ENCODE data around the gene TFF2. TPM values are rescaled to one million over a fixed set of nuclear protein-coding genes. Genes with fewer than 3 reads are reported as not detected.

The TFF2 gene, protein sequence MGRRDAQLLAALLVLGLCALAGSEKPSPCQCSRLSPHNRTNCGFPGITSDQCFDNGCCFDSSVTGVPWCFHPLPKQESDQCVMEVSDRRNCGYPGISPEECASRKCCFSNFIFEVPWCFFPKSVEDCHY
- not detected in 3 replicates for polyA plus RNA-seq
- not detected for polyA plus RNA-seq (2011; ENCODE audit: low read depth)
- polyA plus RNA-seq (2011; cell fraction: cytosol; rRNA removed) = not detected in 2 replicates
- not detected in 2 replicates for polyA plus RNA-seq (2011; cell fraction: nucleus; rRNA removed)
- not detected in 2 replicates for polyA plus RNA-seq (2012; ENCODE audit: low replicate concordance)
- polyA minus RNA-seq = not detected in 3 replicates
- polyA minus RNA-seq (2011; cell fraction: cytosol; rRNA and poly(A)+ RNA removed) = not detected
- not detected in 2 replicates for polyA minus RNA-seq (2011; cell fraction: nucleus; rRNA and poly(A)+ RNA removed)

DNA sequence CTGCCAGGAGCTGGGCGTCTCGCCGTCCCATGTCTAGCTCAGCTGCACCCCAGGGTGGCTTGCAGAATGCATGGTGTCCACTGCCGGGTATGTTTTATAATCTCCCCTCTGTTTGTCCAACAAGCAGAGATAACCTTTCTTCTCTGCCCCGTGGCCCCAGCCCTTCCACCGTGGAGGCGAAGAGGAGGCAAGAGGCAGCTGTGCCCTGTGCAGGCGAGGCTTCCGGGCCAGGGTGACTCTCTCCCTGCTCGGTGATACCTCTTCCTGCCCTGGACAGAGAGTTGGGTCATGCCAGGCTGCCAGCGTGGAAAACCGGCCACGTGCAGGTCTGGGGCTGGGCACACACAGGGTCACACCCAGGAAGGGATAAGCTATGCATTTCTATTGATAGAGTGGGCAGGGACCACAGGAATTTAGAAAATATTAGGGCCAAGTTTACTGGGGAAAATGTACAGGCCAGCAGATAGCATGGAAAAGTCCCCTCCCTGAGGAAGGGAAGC lies at the start of gene TFF2:
Gene TFF2 (minus strand): TSS at position 68 of the 500 bp plus-strand sequence. CDS start 37 bp downstream, at position 31.
- H3K27me3 ChIP-seq (ENCODE audit: control insufficient read depth, extremely low read depth, insufficient read depth, low read length) = no peaks in the 10 kb centered on the region
- no peak within 1 kb of the TSS for H3K27ac ChIP-seq (ENCODE audit: control insufficient read depth, insufficient read depth, low read length)
- H3K36me3 ChIP-seq (ENCODE audit: control insufficient read depth in 2 of 2, extremely low read depth in 1 of 2, insufficient read depth in 2 of 2, low read length in 2 of 2) = no peaks in the 10 kb centered on the region
- no peak for FAIRE-seq
- H2AFZ ChIP-seq (ENCODE audit: control insufficient read depth, low read length) = no peak within 1 kb of the TSS
- dilution Hi-C loops (cut with MboI; ENCODE audit: extremely low pct_ligation_motif_present, low sequenced_read_pairs) = no loop called here
- H3K79me2 ChIP-seq (ENCODE audit: control insufficient read depth, insufficient read depth, low read length) = no peaks in the 10 kb centered on the region
- TF ChIP-seq, protein P1, sequence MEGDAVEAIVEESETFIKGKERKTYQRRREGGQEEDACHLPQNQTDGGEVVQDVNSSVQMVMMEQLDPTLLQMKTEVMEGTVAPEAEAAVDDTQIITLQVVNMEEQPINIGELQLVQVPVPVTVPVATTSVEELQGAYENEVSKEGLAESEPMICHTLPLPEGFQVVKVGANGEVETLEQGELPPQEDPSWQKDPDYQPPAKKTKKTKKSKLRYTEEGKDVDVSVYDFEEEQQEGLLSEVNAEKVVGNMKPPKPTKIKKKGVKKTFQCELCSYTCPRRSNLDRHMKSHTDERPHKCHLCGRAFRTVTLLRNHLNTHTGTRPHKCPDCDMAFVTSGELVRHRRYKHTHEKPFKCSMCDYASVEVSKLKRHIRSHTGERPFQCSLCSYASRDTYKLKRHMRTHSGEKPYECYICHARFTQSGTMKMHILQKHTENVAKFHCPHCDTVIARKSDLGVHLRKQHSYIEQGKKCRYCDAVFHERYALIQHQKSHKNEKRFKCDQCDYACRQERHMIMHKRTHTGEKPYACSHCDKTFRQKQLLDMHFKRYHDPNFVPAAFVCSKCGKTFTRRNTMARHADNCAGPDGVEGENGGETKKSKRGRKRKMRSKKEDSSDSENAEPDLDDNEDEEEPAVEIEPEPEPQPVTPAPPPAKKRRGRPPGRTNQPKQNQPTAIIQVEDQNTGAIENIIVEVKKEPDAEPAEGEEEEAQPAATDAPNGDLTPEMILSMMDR (optimal IDR thresholded peaks at IDR 0.05 in 1 of 3, IDR thresholded peaks at IDR 0.05 in 1 of 3, conservative IDR thresholded peaks at IDR 0.05 in 1 of 3; ENCODE audit: extremely low read depth in 1 of 3, insufficient read depth in 2 of 3, low read length in 3 of 3) = no peak
- TF ChIP-seq EZH2 (IDR thresholded peaks at IDR 0.05; ENCODE audit: low read length) = no peak
- H3K4me3 ChIP-seq (ENCODE audit: control insufficient read depth in 2 of 3, extremely low read depth in 1 of 3, insufficient read depth in 2 of 3, low read depth in 1 of 3, low read length in 3 of 3) = no peak within 1 kb of the TSS
- no peaks in the 10 kb centered on the region for H3K4me1 ChIP-seq (ENCODE audit: control insufficient read depth, extremely low read depth, insufficient read depth, low read length)
- no peaks in the 10 kb centered on the region for H4K20me1 ChIP-seq (ENCODE audit: control insufficient read depth, extremely low read depth, insufficient read depth, low read length)
- H3K9ac ChIP-seq (ENCODE audit: control insufficient read depth, extremely low read depth, insufficient read depth, low read length) = no peak within 1 kb of the TSS
- DNase-seq (ENCODE audit: low read depth, low spot score) = no peak
- no peaks in the 10 kb centered on the region for H3K9me3 ChIP-seq (ENCODE audit: control insufficient read depth, low read depth, low read length)
- H3K4me2 ChIP-seq (ENCODE audit: control insufficient read depth, extremely low read depth, insufficient read depth, low read depth, low read length) = no peak within 1 kb of the TSS
- no peaks in the 10 kb centered on the region for H3K9me1 ChIP-seq (ENCODE audit: control insufficient read depth, extremely low read depth, insufficient read depth, low read length)

DNA sequence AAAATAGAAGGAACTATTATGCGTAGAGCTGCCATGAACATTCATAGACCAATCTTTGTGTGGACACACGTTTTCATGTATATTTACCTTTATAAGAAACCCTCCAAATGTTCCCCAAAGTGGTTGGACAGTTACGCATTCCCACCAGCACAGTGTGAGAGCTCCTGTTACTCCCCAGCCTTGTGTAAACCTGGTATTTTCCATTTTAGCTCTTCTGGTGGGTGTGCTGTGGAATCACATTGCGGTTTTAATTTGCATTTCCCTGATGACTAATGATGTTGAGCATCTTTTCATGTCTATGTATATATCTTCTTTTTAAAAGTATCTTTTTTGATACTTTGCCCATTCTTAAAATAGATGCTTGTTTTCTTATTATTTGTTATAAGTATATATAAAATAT lies 49.7 kb upstream of the TFF2 start:
- no peaks in the 10 kb centered on the region for H3K9me3 ChIP-seq (ENCODE audit: control insufficient read depth, low read depth, low read length)
- no peak overlapping the region for H3K4me2 ChIP-seq (ENCODE audit: control insufficient read depth, extremely low read depth, insufficient read depth, low read depth, low read length)
- dilution Hi-C loops (cut with MboI; ENCODE audit: extremely low pct_ligation_motif_present, low sequenced_read_pairs) = no loop called here
- no peaks in the 10 kb centered on the region for H3K79me2 ChIP-seq (ENCODE audit: control insufficient read depth, insufficient read depth, low read length)
- FAIRE-seq = no peak
- H3K36me3 ChIP-seq (ENCODE audit: control insufficient read depth in 2 of 2, extremely low read depth in 1 of 2, insufficient read depth in 2 of 2, low read length in 2 of 2) = no peaks in the 10 kb centered on the region
- no peaks in the 10 kb centered on the region for H3K9me1 ChIP-seq (ENCODE audit: control insufficient read depth, extremely low read depth, insufficient read depth, low read length)
- TF ChIP-seq EZH2 (IDR thresholded peaks at IDR 0.05; ENCODE audit: low read length) = no peak
- TF ChIP-seq, protein P1 (optimal IDR thresholded peaks at IDR 0.05 in 1 of 3, IDR thresholded peaks at IDR 0.05 in 1 of 3, conservative IDR thresholded peaks at IDR 0.05 in 1 of 3; ENCODE audit: extremely low read depth in 1 of 3, insufficient read depth in 2 of 3, low read length in 3 of 3) = no peak
- no peaks in the 10 kb centered on the region for H4K20me1 ChIP-seq (ENCODE audit: control insufficient read depth, extremely low read depth, insufficient read depth, low read length)
- no peak overlapping the region for H2AFZ ChIP-seq (ENCODE audit: control insufficient read depth, low read length)
- no peak overlapping the region for H3K9ac ChIP-seq (ENCODE audit: control insufficient read depth, extremely low read depth, insufficient read depth, low read length)
- no peak overlapping the region for H3K27ac ChIP-seq (ENCODE audit: control insufficient read depth, insufficient read depth, low read length)
- DNase-seq (ENCODE audit: low read depth, low spot score) = no peak
- peaks cover 6% of the 10 kb centered on the region for H3K27me3 ChIP-seq (ENCODE audit: control insufficient read depth, extremely low read depth, insufficient read depth, low read length)
- H3K4me1 ChIP-seq (ENCODE audit: control insufficient read depth, extremely low read depth, insufficient read depth, low read length) = peaks cover 6% of the 10 kb centered on the region
- no peak overlapping the region for H3K4me3 ChIP-seq (ENCODE audit: control insufficient read depth in 2 of 3, extremely low read depth in 1 of 3, insufficient read depth in 2 of 3, low read depth in 1 of 3, low read length in 3 of 3)

Data from keratinocyte (primary cell).